GM12878 (cell line): Measurements from ENCODE around the gene ITPKB. TPM values are rescaled to one million over a fixed set of nuclear protein-coding genes. Genes with fewer than 3 reads are reported as not detected.

ENCODE experiments used
- ATF7 ChIP-seq: fragments of 450-650 bp; IDR thresholded peaks from 2 replicates; pipeline ENCODE4 v1.6.1; 2016; ENCODE audit warnings: low read depth, mild to moderate bottlenecking
- CHD2 ChIP-seq: IDR thresholded peaks from 2 replicates; pipeline ENCODE4 v1.6.1; 2011; ENCODE audit warnings: low read depth, low read length, improper control_type of control experiment, borderline replicate concordance
- CREM ChIP-seq: IDR thresholded peaks from 2 replicates; pipeline ENCODE4 v1.6.1; 2014; ENCODE audit warnings: antibody characterized with exemption, low read depth
- IKZF1 ChIP-seq: fragments of 450-650 bp; conservative IDR thresholded peaks from 2 replicates; pipeline ENCODE4 v1.6.1; 2017; ENCODE audit warnings: antibody characterized with exemption, mild to moderate bottlenecking
- POU2F2 ChIP-seq: IDR thresholded peaks from 3 replicates; pipeline ENCODE4 v1.6.1; 2011; ENCODE audit warnings: low read depth, mild to moderate bottlenecking, low read length, borderline replicate concordance
- RFX5 ChIP-seq: IDR thresholded peaks from 2 replicates; pipeline ENCODE4 v1.6.1; 2011; ENCODE audit warnings: low read depth, low read length, improper control_type of control experiment
- SIX5 ChIP-seq: IDR thresholded peaks from 2 replicates; pipeline ENCODE4 v1.6.1; 2011; ENCODE audit warnings: mild to moderate bottlenecking, low read depth, low read length, moderate library complexity; ENCODE audit not compliant: severe bottlenecking
- SMAD1 ChIP-seq: fragments of 450-650 bp; IDR thresholded peaks from 2 replicates; pipeline ENCODE4 v1.6.1; 2018; ENCODE audit warnings: mild to moderate bottlenecking, low read depth; ENCODE audit not compliant: partially characterized antibody
- SPI1 ChIP-seq: IDR thresholded peaks from 2 replicates; pipeline ENCODE4 v1.6.1; 2011; ENCODE audit warnings: low read depth, mild to moderate bottlenecking, low read length, moderate library complexity, borderline replicate concordance; ENCODE audit not compliant: insufficient read depth
- TCF12 ChIP-seq: IDR thresholded peaks from 2 replicates; pipeline ENCODE4 v1.6.1; 2011; ENCODE audit warnings: low read depth, mild to moderate bottlenecking, low read length
- ZNF217 ChIP-seq: fragments of 450-650 bp; IDR thresholded peaks from 2 replicates; pipeline ENCODE4 v1.6.1; 2017; ENCODE audit warnings: antibody characterized with exemption, mild to moderate bottlenecking
- ZNF687 ChIP-seq: fragments of 450-650 bp; IDR thresholded peaks from 2 replicates; pipeline ENCODE4 v1.6.1; 2017; ENCODE audit warnings: mild to moderate bottlenecking, moderate library complexity
- polyA plus RNA-seq, 11 experiments: library from polyadenylated mRNA; depleted of rRNA in 4 of 11; unstranded in 6 of 11; stranded (reverse) in 5 of 11; fragments of >200 nt; fragmentation: Nextera tagmentation in 4 of 11; fragmentation: Illumina TruSeq in 1 of 11; extraction: Ambion mirVana in 4 of 11; extraction: Trizol in 1 of 11; gene quantifications; 1 replicate in 1 of 11; 2 replicates in 10 of 11; pipeline versions ENCODE4 v1.2.1 to v1.2.3, GENCODE V29; 2011 to 2016; ENCODE audit warnings: inconsistent platforms in 2 of 11, missing spikeins in 2 of 11, low read depth in 1 of 11
- total RNA-seq, 4 experiments: library from RNA; depleted of rRNA in 3 of 4; stranded (reverse); fragments of >200 nt in 3 of 4; fragmentation: Illumina TruSeq in 1 of 4; extraction: Trizol in 1 of 4; gene quantifications; 2 replicates each; pipeline versions ENCODE4 v1.2.1 to v1.2.3, GENCODE V29; 2013 to 2021
- TF ChIP-seq, protein P1 (sequence below): fragments of 450-650 bp; IDR thresholded peaks from 2 replicates; pipeline ENCODE4 v1.6.1; 2016; ENCODE audit warnings: mild to moderate bottlenecking
- TF ChIP-seq, protein P2 (sequence below): fragments of 450-650 bp; IDR thresholded peaks from 2 replicates; pipeline ENCODE4 v1.6.1; 2017; ENCODE audit warnings: borderline replicate concordance
- TF ChIP-seq, protein P3 (sequence below): IDR thresholded peaks from 2 replicates; pipeline ENCODE4 v1.6.1; 2012; ENCODE audit warnings: low read depth, low read length, improper control_type of control experiment

ITPKB gene
- total and polyA plus RNA-seq, 10 of the 15 experiments (the other 5 are each of a cell fraction or from before 2014, with no cell fraction given) = 1.3 to 38.7 (median 12.9) TPM

DNA sequence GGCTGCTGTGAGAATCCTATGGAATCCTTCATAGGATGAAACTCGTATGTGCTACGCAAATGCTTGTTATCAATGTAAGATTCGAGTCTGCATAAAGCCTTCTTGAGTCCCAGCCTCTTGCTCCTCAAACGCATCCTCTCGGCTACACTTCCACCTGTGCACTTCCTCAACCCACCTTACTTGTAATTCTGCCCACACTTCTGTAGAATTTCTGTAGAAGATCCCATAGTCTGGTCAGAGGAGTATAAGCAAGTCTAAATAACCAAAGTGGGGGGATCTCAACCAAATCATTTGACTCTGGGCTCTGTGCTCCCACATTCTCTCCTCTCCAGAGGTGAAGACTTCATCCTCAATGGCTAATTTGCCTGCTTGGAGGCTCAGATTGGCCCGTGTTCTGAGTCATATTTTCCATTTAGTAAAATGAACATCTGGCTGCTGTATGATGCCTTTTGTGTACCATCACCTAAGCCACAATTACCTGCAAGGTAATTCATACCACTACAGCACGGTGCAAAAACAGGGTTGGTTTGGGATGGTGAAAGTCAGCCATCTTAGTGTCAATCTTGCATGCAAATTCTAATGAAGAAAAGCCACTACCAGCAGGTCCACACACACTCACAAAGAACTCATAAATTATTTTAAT, 63.2 kb downstream of the ITPKB start (continued):
- TF ChIP-seq, protein P1, sequence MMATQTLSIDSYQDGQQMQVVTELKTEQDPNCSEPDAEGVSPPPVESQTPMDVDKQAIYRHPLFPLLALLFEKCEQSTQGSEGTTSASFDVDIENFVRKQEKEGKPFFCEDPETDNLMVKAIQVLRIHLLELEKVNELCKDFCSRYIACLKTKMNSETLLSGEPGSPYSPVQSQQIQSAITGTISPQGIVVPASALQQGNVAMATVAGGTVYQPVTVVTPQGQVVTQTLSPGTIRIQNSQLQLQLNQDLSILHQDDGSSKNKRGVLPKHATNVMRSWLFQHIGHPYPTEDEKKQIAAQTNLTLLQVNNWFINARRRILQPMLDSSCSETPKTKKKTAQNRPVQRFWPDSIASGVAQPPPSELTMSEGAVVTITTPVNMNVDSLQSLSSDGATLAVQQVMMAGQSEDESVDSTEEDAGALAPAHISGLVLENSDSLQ = peak; percentile 60; the same call in 1 of the 2 replicates
- TF ChIP-seq, protein P2, sequence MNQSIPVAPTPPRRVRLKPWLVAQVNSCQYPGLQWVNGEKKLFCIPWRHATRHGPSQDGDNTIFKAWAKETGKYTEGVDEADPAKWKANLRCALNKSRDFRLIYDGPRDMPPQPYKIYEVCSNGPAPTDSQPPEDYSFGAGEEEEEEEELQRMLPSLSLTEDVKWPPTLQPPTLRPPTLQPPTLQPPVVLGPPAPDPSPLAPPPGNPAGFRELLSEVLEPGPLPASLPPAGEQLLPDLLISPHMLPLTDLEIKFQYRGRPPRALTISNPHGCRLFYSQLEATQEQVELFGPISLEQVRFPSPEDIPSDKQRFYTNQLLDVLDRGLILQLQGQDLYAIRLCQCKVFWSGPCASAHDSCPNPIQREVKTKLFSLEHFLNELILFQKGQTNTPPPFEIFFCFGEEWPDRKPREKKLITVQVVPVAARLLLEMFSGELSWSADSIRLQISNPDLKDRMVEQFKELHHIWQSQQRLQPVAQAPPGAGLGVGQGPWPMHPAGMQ = no peak
- TF ChIP-seq TCF12 (no peak), ZNF217 (no peak), SMAD1 (no peak), CHD2 (no peak), ATF7 (0 out of 2 replicates have a peak, but pooled peaks have one; percentile 6), ZNF687 (no peak), SPI1 (0 out of 2 replicates have a peak, but pooled peaks have one; percentile 9), RFX5 (no peak), POU2F2 (no peak), CREM (0 out of 2 replicates have a peak, but pooled peaks have one; percentile 14), SIX5 (no peak), IKZF1 (no peak)
- TF ChIP-seq, protein P3, sequence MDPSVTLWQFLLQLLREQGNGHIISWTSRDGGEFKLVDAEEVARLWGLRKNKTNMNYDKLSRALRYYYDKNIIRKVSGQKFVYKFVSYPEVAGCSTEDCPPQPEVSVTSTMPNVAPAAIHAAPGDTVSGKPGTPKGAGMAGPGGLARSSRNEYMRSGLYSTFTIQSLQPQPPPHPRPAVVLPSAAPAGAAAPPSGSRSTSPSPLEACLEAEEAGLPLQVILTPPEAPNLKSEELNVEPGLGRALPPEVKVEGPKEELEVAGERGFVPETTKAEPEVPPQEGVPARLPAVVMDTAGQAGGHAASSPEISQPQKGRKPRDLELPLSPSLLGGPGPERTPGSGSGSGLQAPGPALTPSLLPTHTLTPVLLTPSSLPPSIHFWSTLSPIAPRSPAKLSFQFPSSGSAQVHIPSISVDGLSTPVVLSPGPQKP = no peak
- TF ChIP-seq, all 136 proteins: peak for 5
